GM23338 (cell line): ENCODE data around the gene MBD5. TPM values are rescaled to one million over a fixed set of nuclear protein-coding genes. Genes with fewer than 3 reads are reported as not detected.

Source experiments
- ATAC-seq: fragments of 200-7000 bp; cut with Tn5 transposase; 3 replicates; pipeline ENCODE4 v1.9.1; 2020
- DNase-seq: peaks from one replicate; pipeline ENCODE4 v3.0.0-alpha.2; 2015; ENCODE audit warnings: low spot score
- H2AFZ ChIP-seq: fragments of 200-600 bp; sonication (generic); 2 replicates; pipeline ENCODE4 v1.8.0; 2016; ENCODE audit warnings: antibody characterized with exemption, mild to moderate bottlenecking, moderate library complexity
- H3F3A ChIP-seq: fragments of 200-600 bp; sonication (generic); replicated peaks from 2 replicates; pipeline ENCODE4 v1.8.0; 2017; ENCODE audit warnings: antibody characterized with exemption, mixed run types, low read depth
- H3K27ac ChIP-seq: fragments of 200-600 bp; sonication (generic); 2 replicates; pipeline ENCODE4 v1.6.1; 2016; ENCODE audit warnings: low read depth
- H3K27me3 ChIP-seq: fragments of 200-600 bp; sonication (generic); 2 replicates; pipeline ENCODE4 v1.8.0; 2016; ENCODE audit warnings: mild to moderate bottlenecking, mixed run types, moderate library complexity; ENCODE audit not compliant: insufficient read depth
- H3K36me3 ChIP-seq: fragments of 200-600 bp; sonication (generic); 2 replicates; pipeline ENCODE4 v1.8.0; 2016; ENCODE audit warnings: mild to moderate bottlenecking; ENCODE audit not compliant: insufficient read depth
- H3K4me1 ChIP-seq: fragments of 200-600 bp; sonication (generic); 2 replicates; pipeline ENCODE4 v1.8.0; 2016; ENCODE audit warnings: mild to moderate bottlenecking, moderate library complexity; ENCODE audit not compliant: insufficient read depth
- H3K4me2 ChIP-seq: fragments of 200-600 bp; sonication (generic); 2 replicates; pipeline ENCODE4 v1.7.1; 2017; ENCODE audit warnings: mixed run types
- H3K4me3 ChIP-seq: fragments of 200-600 bp; sonication (generic); 2 replicates; pipeline ENCODE4 v1.6.1; 2016; ENCODE audit warnings: mixed run types
- H3K79me2 ChIP-seq: fragments of 200-600 bp; sonication (generic); replicated peaks from 2 replicates; pipeline ENCODE4 v1.8.0; 2017; ENCODE audit warnings: mild to moderate bottlenecking; ENCODE audit not compliant: insufficient read depth
- H3K9me2 ChIP-seq: fragments of 200-600 bp; sonication (generic); 2 replicates; pipeline ENCODE4 v1.8.0; 2017; ENCODE audit not compliant: insufficient read depth
- H4K20me1 ChIP-seq: fragments of 200-600 bp; sonication (generic); replicated peaks from 2 replicates; pipeline ENCODE4 v1.8.0; 2017; ENCODE audit warnings: mild to moderate bottlenecking; ENCODE audit not compliant: insufficient read depth
- H3K27ac Mint-ChIP-seq: 2 replicates; pipeline ENCODE4 v1.8.0; 2020; ENCODE audit warnings: inconsistent platforms, mild to moderate bottlenecking, moderate library complexity, mixed read lengths
- H3K27me3 Mint-ChIP-seq: 3 replicates; pipeline ENCODE4 v1.8.0; 2022; ENCODE audit warnings: low read depth, mild to moderate bottlenecking, moderate library complexity, mixed read lengths, inconsistent platforms; ENCODE audit not compliant: insufficient read depth, poor library complexity
- H3K36me3 Mint-ChIP-seq: 3 replicates; pipeline ENCODE4 v1.8.0; 2021; ENCODE audit warnings: low read depth, mild to moderate bottlenecking, inconsistent platforms, moderate library complexity, mixed read lengths
- H3K4me1 Mint-ChIP-seq: 3 replicates; pipeline ENCODE4 v1.8.0; 2020; ENCODE audit warnings: mild to moderate bottlenecking, inconsistent platforms, mixed read lengths
- H3K4me3 Mint-ChIP-seq: 3 replicates; pipeline ENCODE4 v1.8.0; 2021; ENCODE audit warnings: moderate library complexity, mild to moderate bottlenecking, inconsistent platforms, mixed read lengths
- H3K9me3 Mint-ChIP-seq: 3 replicates; pipeline ENCODE4 v1.8.0; 2020; ENCODE audit warnings: moderate library complexity, mild to moderate bottlenecking, inconsistent platforms, mixed read lengths
- CREB1 ChIP-seq: fragments of 250-450 bp; sonication (Bioruptor Pico); IDR thresholded peaks from 2 replicates; pipeline ENCODE4 v1.5.0; 2020; ENCODE audit warnings: low read depth, mild to moderate bottlenecking, moderate library complexity
- EZH2 ChIP-seq: fragments of 200-600 bp; sonication (generic); IDR thresholded peaks from one replicate; pipeline ENCODE4 v1.8.0; 2017; ENCODE audit warnings: antibody characterized with exemption, mild to moderate bottlenecking, low read depth; ENCODE audit not compliant: unreplicated experiment
- EZH2phosphoT487 ChIP-seq: fragments of 200-600 bp; sonication (generic); IDR thresholded peaks from one replicate; pipeline ENCODE4 v1.8.1; 2018; ENCODE audit warnings: antibody characterized with exemption; ENCODE audit not compliant: unreplicated experiment
- JUNB ChIP-seq: IDR thresholded peaks from one replicate; pipeline ENCODE4 v1.6.1; 2016; ENCODE audit warnings: antibody characterized with exemption; ENCODE audit not compliant: unreplicated experiment
- POLR2AphosphoS5 ChIP-seq: IDR thresholded peaks from 2 replicates; pipeline ENCODE4 v1.6.1; 2016; ENCODE audit warnings: antibody characterized with exemption, low read depth
- STAT1 ChIP-seq: IDR thresholded peaks from one replicate; pipeline ENCODE4 v1.6.1; 2016; ENCODE audit warnings: antibody characterized with exemption; ENCODE audit not compliant: unreplicated experiment
- ZNF114 ChIP-seq: fragments of 250-450 bp; sonication (Bioruptor Pico); IDR thresholded peaks from 2 replicates; pipeline ENCODE4 v1.5.0; 2020; ENCODE audit warnings: mild to moderate bottlenecking, moderate library complexity
- ZNF331 ChIP-seq: fragments of 250-450 bp; sonication (Bioruptor Pico); IDR thresholded peaks from 2 replicates; pipeline ENCODE4 v1.5.0; 2020; ENCODE audit warnings: low read depth, mild to moderate bottlenecking, moderate library complexity
- polyA plus RNA-seq: library from polyadenylated mRNA; unstranded; fragments of >200 nt; fragmentation: Nextera tagmentation; extraction: Ambion mirVana; gene quantifications from 2 replicates; pipeline ENCODE4 v1.2.1, GENCODE V29; 2016
- total RNA-seq: library from RNA; depleted of rRNA; stranded (reverse); fragments of >200 nt; shearing (Covaris generic); gene quantifications from 2 replicates; pipeline ENCODE4 v1.2.3, GENCODE V29; 2014
- TF ChIP-seq, protein P1 (sequence below): fragments of 250-450 bp; sonication (Bioruptor Pico); IDR thresholded peaks from 2 replicates; pipeline ENCODE4 v1.5.0; 2020; ENCODE audit warnings: mild to moderate bottlenecking, moderate library complexity
- TF ChIP-seq, protein P2 (sequence below): IDR thresholded peaks from one replicate; pipeline ENCODE4 v1.6.1; 2018; ENCODE audit warnings: antibody characterized with exemption; ENCODE audit not compliant: unreplicated experiment

The MBD5 gene
- total and polyA plus RNA-seq, 2 experiments from 2014 or later: 16.2 to 23.1 TPM

DNA sequence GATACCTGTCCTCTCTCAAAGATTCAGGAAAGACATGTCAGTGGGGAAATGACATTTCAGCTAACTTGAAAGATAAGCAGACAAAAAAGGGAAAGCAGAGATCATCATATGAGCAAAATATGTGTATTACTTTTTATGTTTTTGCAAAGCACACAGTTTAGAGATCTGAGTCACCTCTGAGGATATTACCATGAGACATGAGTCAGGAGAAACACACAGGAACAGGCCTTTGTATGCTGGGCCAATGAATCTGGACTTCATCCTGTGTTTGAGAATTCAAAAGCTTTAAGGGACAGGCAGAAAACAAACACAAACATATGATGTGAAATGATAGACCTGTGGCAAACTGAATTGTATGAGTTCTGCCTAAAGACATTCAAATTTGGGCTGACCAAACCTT lies 317.6 kb downstream of the MBD5 start (continued):
- TF ChIP-seq, protein P1, sequence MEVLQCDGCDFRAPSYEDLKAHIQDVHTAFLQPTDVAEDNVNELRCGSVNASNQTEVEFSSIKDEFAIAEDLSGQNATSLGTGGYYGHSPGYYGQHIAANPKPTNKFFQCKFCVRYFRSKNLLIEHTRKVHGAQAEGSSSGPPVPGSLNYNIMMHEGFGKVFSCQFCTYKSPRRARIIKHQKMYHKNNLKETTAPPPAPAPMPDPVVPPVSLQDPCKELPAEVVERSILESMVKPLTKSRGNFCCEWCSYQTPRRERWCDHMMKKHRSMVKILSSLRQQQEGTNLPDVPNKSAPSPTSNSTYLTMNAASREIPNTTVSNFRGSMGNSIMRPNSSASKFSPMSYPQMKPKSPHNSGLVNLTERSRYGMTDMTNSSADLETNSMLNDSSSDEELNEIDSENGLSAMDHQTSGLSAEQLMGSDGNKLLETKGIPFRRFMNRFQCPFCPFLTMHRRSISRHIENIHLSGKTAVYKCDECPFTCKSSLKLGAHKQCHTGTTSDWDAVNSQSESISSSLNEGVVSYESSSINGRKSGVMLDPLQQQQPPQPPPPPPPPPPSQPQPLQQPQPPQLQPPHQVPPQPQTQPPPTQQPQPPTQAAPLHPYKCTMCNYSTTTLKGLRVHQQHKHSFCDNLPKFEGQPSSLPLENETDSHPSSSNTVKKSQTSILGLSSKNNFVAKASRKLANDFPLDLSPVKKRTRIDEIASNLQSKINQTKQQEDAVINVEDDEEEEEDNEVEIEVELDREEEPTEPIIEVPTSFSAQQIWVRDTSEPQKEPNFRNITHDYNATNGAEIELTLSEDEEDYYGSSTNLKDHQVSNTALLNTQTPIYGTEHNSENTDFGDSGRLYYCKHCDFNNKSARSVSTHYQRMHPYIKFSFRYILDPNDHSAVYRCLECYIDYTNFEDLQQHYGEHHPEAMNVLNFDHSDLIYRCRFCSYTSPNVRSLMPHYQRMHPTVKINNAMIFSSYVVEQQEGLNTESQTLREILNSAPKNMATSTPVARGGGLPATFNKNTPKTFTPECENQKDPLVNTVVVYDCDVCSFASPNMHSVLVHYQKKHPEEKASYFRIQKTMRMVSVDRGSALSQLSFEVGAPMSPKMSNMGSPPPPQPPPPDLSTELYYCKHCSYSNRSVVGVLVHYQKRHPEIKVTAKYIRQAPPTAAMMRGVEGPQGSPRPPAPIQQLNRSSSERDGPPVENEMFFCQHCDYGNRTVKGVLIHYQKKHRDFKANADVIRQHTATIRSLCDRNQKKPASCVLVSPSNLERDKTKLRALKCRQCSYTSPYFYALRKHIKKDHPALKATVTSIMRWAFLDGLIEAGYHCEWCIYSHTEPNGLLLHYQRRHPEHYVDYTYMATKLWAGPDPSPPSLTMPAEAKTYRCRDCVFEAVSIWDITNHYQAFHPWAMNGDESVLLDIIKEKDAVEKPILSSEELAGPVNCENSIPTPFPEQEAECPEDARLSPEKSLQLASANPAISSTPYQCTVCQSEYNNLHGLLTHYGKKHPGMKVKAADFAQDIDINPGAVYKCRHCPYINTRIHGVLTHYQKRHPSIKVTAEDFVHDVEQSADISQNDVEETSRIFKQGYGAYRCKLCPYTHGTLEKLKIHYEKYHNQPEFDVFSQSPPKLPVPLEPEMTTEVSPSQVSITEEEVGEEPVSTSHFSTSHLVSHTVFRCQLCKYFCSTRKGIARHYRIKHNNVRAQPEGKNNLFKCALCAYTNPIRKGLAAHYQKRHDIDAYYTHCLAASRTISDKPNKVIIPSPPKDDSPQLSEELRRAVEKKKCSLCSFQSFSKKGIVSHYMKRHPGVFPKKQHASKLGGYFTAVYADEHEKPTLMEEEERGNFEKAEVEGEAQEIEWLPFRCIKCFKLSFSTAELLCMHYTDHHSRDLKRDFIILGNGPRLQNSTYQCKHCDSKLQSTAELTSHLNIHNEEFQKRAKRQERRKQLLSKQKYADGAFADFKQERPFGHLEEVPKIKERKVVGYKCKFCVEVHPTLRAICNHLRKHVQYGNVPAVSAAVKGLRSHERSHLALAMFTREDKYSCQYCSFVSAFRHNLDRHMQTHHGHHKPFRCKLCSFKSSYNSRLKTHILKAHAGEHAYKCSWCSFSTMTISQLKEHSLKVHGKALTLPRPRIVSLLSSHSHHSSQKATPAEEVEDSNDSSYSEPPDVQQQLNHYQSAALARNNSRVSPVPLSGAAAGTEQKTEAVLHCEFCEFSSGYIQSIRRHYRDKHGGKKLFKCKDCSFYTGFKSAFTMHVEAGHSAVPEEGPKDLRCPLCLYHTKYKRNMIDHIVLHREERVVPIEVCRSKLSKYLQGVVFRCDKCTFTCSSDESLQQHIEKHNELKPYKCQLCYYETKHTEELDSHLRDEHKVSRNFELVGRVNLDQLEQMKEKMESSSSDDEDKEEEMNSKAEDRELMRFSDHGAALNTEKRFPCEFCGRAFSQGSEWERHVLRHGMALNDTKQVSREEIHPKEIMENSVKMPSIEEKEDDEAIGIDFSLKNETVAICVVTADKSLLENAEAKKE (CRISPR knock-in tag): no peak
- TF ChIP-seq POLR2AphosphoS5 (no peak), EZH2phosphoT487 (no peak), CREB1 (CRISPR knock-in tag) (no peak), ZNF114 (no peak), ZNF331 (CRISPR knock-in tag) (no peak)

DNA sequence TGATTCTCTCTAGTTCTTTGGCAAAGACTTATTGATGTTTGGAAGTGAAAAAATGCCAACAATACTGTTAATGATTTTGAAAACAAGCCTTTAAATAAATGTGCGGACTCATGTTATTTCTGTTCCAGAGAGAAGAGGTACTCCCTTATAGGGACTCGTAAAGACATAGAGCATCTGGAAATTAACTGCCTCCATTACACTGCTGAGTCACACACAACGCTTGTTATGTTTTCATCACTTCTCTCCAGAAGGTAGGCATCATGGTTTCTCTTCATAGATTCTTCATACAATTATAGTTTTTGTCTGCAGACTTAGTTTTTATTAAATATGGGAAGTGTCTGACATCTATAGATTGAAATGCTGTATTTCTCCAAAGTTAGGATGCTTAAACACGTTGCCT lies 321.2 kb downstream of the MBD5 start:
- Histone ChIP-seq H3K27ac (no peak overlapping the region), H3K36me3 (no peaks in the 10 kb centered on the region), H3K4me2 (no peak overlapping the region), H3K79me2 (no peaks in the 10 kb centered on the region), H3F3A (no peaks in the 10 kb centered on the region), H4K20me1 (no peaks in the 10 kb centered on the region), H3K4me3 (no peak overlapping the region), H3K4me1 (no peaks in the 10 kb centered on the region), H3K9me2 (no peaks in the 10 kb centered on the region), H2AFZ (no peak overlapping the region), H3K27me3 (no peaks in the 10 kb centered on the region)
- no peak for ATAC-seq
- Mint-ChIP-seq H3K27ac (no peak overlapping the region), H3K36me3 (peaks cover 16% of the 10 kb centered on the region), H3K4me3 (no peak overlapping the region), H3K9me3 (peaks cover 3% of the 10 kb centered on the region; the same call in 2 of the 3 replicates), H3K4me1 (no peaks in the 10 kb centered on the region; the same call in 2 of the 3 replicates), H3K27me3 (no peaks in the 10 kb centered on the region)
- TF ChIP-seq EZH2phosphoT487 (no peak), POLR2AphosphoS5 (no peak), EZH2 (no peak), STAT1 (no peak), JUNB (no peak), ZNF114 (no peak), ZNF331 (CRISPR knock-in tag) (no peak)
- TF ChIP-seq, protein P2, sequence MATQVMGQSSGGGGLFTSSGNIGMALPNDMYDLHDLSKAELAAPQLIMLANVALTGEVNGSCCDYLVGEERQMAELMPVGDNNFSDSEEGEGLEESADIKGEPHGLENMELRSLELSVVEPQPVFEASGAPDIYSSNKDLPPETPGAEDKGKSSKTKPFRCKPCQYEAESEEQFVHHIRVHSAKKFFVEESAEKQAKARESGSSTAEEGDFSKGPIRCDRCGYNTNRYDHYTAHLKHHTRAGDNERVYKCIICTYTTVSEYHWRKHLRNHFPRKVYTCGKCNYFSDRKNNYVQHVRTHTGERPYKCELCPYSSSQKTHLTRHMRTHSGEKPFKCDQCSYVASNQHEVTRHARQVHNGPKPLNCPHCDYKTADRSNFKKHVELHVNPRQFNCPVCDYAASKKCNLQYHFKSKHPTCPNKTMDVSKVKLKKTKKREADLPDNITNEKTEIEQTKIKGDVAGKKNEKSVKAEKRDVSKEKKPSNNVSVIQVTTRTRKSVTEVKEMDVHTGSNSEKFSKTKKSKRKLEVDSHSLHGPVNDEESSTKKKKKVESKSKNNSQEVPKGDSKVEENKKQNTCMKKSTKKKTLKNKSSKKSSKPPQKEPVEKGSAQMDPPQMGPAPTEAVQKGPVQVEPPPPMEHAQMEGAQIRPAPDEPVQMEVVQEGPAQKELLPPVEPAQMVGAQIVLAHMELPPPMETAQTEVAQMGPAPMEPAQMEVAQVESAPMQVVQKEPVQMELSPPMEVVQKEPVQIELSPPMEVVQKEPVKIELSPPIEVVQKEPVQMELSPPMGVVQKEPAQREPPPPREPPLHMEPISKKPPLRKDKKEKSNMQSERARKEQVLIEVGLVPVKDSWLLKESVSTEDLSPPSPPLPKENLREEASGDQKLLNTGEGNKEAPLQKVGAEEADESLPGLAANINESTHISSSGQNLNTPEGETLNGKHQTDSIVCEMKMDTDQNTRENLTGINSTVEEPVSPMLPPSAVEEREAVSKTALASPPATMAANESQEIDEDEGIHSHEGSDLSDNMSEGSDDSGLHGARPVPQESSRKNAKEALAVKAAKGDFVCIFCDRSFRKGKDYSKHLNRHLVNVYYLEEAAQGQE: no peak
- no peak for DNase-seq
